Esophagus muscularis mucosa (tissue), 4 donors: ENCODE results near the gene PRKD1.

Experiments
- CTCF ChIP-seq, 3 experiments: fragments of 200-600 bp in 2 of 3; fragments of 450-650 bp in 1 of 3; sonication (generic) in 2 of 3; IDR thresholded peaks; one replicate each; pipeline ENCODE4 v1.5.1; 2017 to 2019; ENCODE audit warnings: antibody characterized with exemption in 3 of 3, mild to moderate bottlenecking in 2 of 3, moderate library complexity in 1 of 3
- EP300 ChIP-seq: sonication (generic); formaldehyde crosslinking; IDR thresholded peaks from one replicate; pipeline ENCODE4 v1.6.1; 2017; ENCODE audit warnings: antibody characterized with exemption
- POLR2A ChIP-seq: fragments of 450-650 bp; IDR thresholded peaks from one replicate; pipeline ENCODE4 v1.6.1; 2017; ENCODE audit warnings: antibody characterized with exemption, moderate library complexity, mild to moderate bottlenecking, low read depth
- POLR2AphosphoS5 ChIP-seq, 2 donors: sonication (generic); formaldehyde crosslinking; IDR thresholded peaks; one replicate each; pipeline ENCODE4 v1.6.1; 2017; ENCODE audit warnings: antibody characterized with exemption in 2 of 2

DNA sequence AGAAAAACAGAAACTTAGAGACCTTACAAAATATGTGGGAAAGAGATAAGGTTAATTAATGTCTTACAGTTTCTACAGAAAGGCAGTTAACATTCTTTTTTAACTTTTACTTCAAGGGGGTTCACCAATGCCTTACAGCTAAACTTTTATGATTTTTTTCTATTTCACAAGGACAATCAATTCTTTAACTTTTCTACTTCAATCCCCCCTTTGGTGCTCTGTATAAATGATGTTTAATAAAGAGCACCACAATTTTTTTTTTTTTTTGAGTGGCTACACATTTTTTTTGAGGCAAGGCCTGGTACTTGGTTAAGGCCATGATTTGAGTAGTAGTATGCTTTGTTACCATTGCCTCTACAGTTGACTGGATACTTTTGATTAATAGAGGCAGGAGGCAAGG lies 279.6 kb downstream of the PRKD1 start:
- TF ChIP-seq POLR2A (no peak), CTCF (IDR thresholded peaks at IDR 0.05) (no peak), POLR2AphosphoS5 (IDR thresholded peaks at IDR 0.05) (no peak), EP300 (no peak)
